H1 (cell line): Measurements from ENCODE around the gene ZSWIM9. TPM values are rescaled to one million over a fixed set of nuclear protein-coding genes. Genes with fewer than 3 reads are reported as not detected.

Source experiments
- ATF2 ChIP-seq: IDR thresholded peaks from 2 replicates; pipeline ENCODE4 v1.6.1; 2012; ENCODE audit warnings: low read length, inconsistent platforms
- EP300 ChIP-seq, 2 experiments: IDR thresholded peaks; 1 replicate in 1 of 2; 2 replicates in 1 of 2; pipeline ENCODE4 v1.6.1; 2011 to 2012; ENCODE audit warnings: low read depth in 2 of 2, low read length in 2 of 2, mild to moderate bottlenecking in 2 of 2, borderline replicate concordance in 1 of 2, inconsistent platforms in 1 of 2, moderate library complexity in 1 of 2
- NRF1 ChIP-seq: IDR thresholded peaks from 2 replicates; pipeline ENCODE4 v1.6.1; 2011; ENCODE audit warnings: mild to moderate bottlenecking, low read depth, low read length, improper control_type of control experiment
- POLR2AphosphoS5 ChIP-seq: IDR thresholded peaks from 2 replicates; pipeline ENCODE4 v1.6.1; 2011; ENCODE audit warnings: low read depth, low read length
- polyA plus RNA-seq, 7 experiments: library from polyadenylated mRNA; depleted of rRNA in 3 of 7; stranded (reverse) in 5 of 7; unstranded in 2 of 7; fragments of >200 nt in 5 of 7; fragments of 200-250 nt in 2 of 7; gene quantifications; 1 replicate in 5 of 7; 2 replicates in 1 of 7; 4 replicates in 1 of 7; pipeline versions ENCODE4 v1.2.1 to v1.2.3, GENCODE V29; 2011 to 2013; ENCODE audit warnings: missing spikeins in 2 of 7, mixed read lengths in 2 of 7
- total RNA-seq: library from RNA; stranded (reverse); fragmentation: NEBNext Ultra II Directional; extraction: Animal tissue kit (Norgen Biotek cat#: 25700); gene quantifications from 2 replicates; pipeline ENCODE4 v1.2.1, GENCODE V29; 2021

The ZSWIM9 gene
- total and polyA plus RNA-seq, 2 of the 8 experiments (the other 6 are each of a cell fraction or from before 2014, with no cell fraction given): 1.5 to 10.4 TPM

- TF ChIP-seq ATF2 (no peak), POLR2AphosphoS5 (peak; percentile 68), NRF1 (peak; percentile 83), EP300 (IDR thresholded peaks at IDR 0.05; ENCODE audit: borderline replicate concordance in 1 of 2, low read depth in 2 of 2, low read length in 2 of 2) (no peak)
These were observed 33.5 kb downstream of the ZSWIM9 start (continued) for GRCh38 chr19:48203794-48204628.
